GM12878 (cell line): ENCODE results near the gene TTLL12. TPM values are rescaled to one million over a fixed set of nuclear protein-coding genes. Genes with fewer than 3 reads are reported as not detected.
A peak's percentile ranks its signal among the peaks of the same experiment; 100 is the strongest.

Experiments
- ATAC-seq: fragments of 200-7000 bp; cut with Tn5 transposase; 3 replicates; pipeline ENCODE4 v1.9.1; 2020; ENCODE audit warnings: mild to moderate bottlenecking, moderate library complexity
- BruUV-seq: library from RNA; stranded (reverse); fragments of 400-500 nt; replicated peaks from 2 replicates; lab custom pipeline; 2021; lab: Mats Ljungman, UMichigan
- CTCF ChIA-PET: fragments of 300-600 bp; sonication (Branson Sonifier 250); formaldehyde crosslinking; extraction: SDS; loops from one replicate; lab custom pipeline; 2021; ENCODE audit warnings: inconsistent platforms; lab: Yijun Ruan, JAX
- POLR2A ChIA-PET: fragments of 350-600 bp; formaldehyde crosslinking; extraction: SDS; loops from one replicate; lab custom pipeline; 2021; ENCODE audit warnings: inconsistent platforms; lab: Charles Lee
- RAD21 ChIA-PET: fragments of 300-600 bp; sonication (Branson Sonifier 250); formaldehyde crosslinking; loops from one replicate; lab custom pipeline; 2023; ENCODE audit warnings: antibody characterized with exemption; ENCODE audit not compliant: unreplicated experiment; lab: Charles Lee
- SMC1A ChIA-PET: fragments of 300-600 bp; sonication (Branson Sonifier 250); formaldehyde crosslinking; loops from one replicate; lab custom pipeline; 2023; ENCODE audit not compliant: unreplicated experiment, uncharacterized antibody; lab: Charles Lee
- DNase-seq: peaks from one replicate; pipeline ENCODE4 v3.0.0-alpha.2; 2011; ENCODE audit warnings: low read depth, low spot score
- FAIRE-seq: peaks from 3 replicates; lab custom pipeline; 2011; peaks lifted over from hg19 to GRCh38; lab: Jason Lieb, UNC
- H2AFZ ChIP-seq: 2 replicates; pipeline ENCODE4 v1.6.0; 2011; ENCODE audit warnings: low read depth, low read length, control low read depth; ENCODE audit not compliant: control insufficient read depth
- H3K27ac ChIP-seq: 2 replicates; pipeline ENCODE4 v1.5.1; 2011; ENCODE audit warnings: control low read depth; ENCODE audit not compliant: control insufficient read depth, insufficient read depth
- H3K27me3 ChIP-seq, 2 experiments: replicated peaks in 1 of 2; 2 replicates each; pipeline versions ENCODE4 v1.6.0 to v1.6.1; 2011; ENCODE audit warnings: low read length in 1 of 2; ENCODE audit not compliant: control insufficient read depth in 2 of 2, insufficient read depth in 2 of 2
- H3K36me3 ChIP-seq, 2 experiments: 2 replicates each; pipeline ENCODE4 v1.5.1; 2011; ENCODE audit warnings: low read length in 1 of 2; ENCODE audit not compliant: control insufficient read depth in 2 of 2, insufficient read depth in 2 of 2
- H3K4me1 ChIP-seq: 2 replicates; pipeline ENCODE4 v1.6.1; 2011; ENCODE audit warnings: mild to moderate bottlenecking, low read length, moderate library complexity, mixed read lengths; ENCODE audit not compliant: control insufficient read depth, insufficient read depth
- H3K4me2 ChIP-seq: 2 replicates; pipeline ENCODE4 v1.6.0; 2011; ENCODE audit warnings: control low read depth; ENCODE audit not compliant: control insufficient read depth, insufficient read depth
- H3K4me3 ChIP-seq: fragments of 200-600 bp; sonication (generic); 2 replicates; pipeline ENCODE4 v1.5.1; 2016
- H3K79me2 ChIP-seq: 2 replicates; pipeline ENCODE4 v1.6.0; 2011; ENCODE audit warnings: low read length; ENCODE audit not compliant: control insufficient read depth, insufficient read depth
- H3K9ac ChIP-seq: 2 replicates; pipeline ENCODE4 v1.8.0; 2011; ENCODE audit warnings: low read length, control low read depth, mixed read lengths; ENCODE audit not compliant: control insufficient read depth, insufficient read depth
- H3K9me3 ChIP-seq: replicated peaks from 3 replicates; pipeline ENCODE4 v1.5.1; 2011; ENCODE audit warnings: mild to moderate bottlenecking, low read length; ENCODE audit not compliant: control insufficient read depth, insufficient read depth
- H4K20me1 ChIP-seq: 2 replicates; pipeline ENCODE4 v1.6.0; 2011; ENCODE audit not compliant: control insufficient read depth, insufficient read depth
- GATAD2B ChIP-seq: fragments of 450-650 bp; conservative IDR thresholded peaks from 2 replicates; pipeline ENCODE4 v1.6.1; 2017; ENCODE audit warnings: low read depth, mild to moderate bottlenecking, moderate library complexity
- IKZF2 ChIP-seq, 2 experiments: fragments of 450-650 bp; IDR thresholded peaks; 2 replicates each; pipeline ENCODE4 v1.6.1; 2017; ENCODE audit warnings: mild to moderate bottlenecking in 2 of 2, moderate library complexity in 2 of 2
- RUNX3 ChIP-seq: IDR thresholded peaks from 2 replicates; pipeline ENCODE4 v1.6.1; 2012; ENCODE audit warnings: low read length, inconsistent platforms
- SMAD5 ChIP-seq: IDR thresholded peaks from 2 replicates; pipeline ENCODE4 v1.6.1; 2016; ENCODE audit warnings: antibody characterized with exemption, low read depth
- TBL1XR1 ChIP-seq: IDR thresholded peaks from 2 replicates; pipeline ENCODE4 v1.6.1; 2012; ENCODE audit warnings: low read depth, low read length, improper control_type of control experiment
- TCF3 ChIP-seq: IDR thresholded peaks from 2 replicates; pipeline ENCODE4 v1.6.1; 2012; ENCODE audit warnings: low read depth, mild to moderate bottlenecking, low read length, borderline replicate concordance; ENCODE audit not compliant: insufficient read depth
- YY1 ChIP-seq: IDR thresholded peaks from 2 replicates; pipeline ENCODE4 v1.6.1; 2011; ENCODE audit warnings: low read depth, mild to moderate bottlenecking, low read length
- WGBS: methylation state at CpG from one replicate; pipeline ENCODE4 v1.1.6; 2016; ENCODE audit warnings: low lambda C conversion rate; ENCODE audit not compliant: insufficient replicate concordance, insufficient coverage; ENCODE audit errors: missing lambda C conversion rate; 5-methylcytosine and 5-hydroxymethylcytosine counted together
- in situ Hi-C: fragments of 300-500 bp; cut with MboI; formaldehyde crosslinking; loops from 9 replicates; pipeline ENCODE4 v1.14.3; 2018; ENCODE audit warnings: mixed read lengths
- intact Hi-C: fragments of 100-400 bp; cut with micrococcal nuclease; formaldehyde crosslinking; loops from one replicate; pipeline ENCODE4 v1.14.2; 2022; ENCODE audit not compliant: unreplicated experiment
- polyA plus RNA-seq, 11 experiments: library from polyadenylated mRNA; depleted of rRNA in 4 of 11; unstranded in 6 of 11; stranded (reverse) in 5 of 11; fragments of >200 nt; fragmentation: Nextera tagmentation in 4 of 11; fragmentation: Illumina TruSeq in 1 of 11; extraction: Ambion mirVana in 4 of 11; extraction: Trizol in 1 of 11; gene quantifications; 1 replicate in 1 of 11; 2 replicates in 10 of 11; pipeline versions ENCODE4 v1.2.1 to v1.2.3, GENCODE V29; 2011 to 2016; ENCODE audit warnings: inconsistent platforms in 2 of 11, missing spikeins in 2 of 11, low read depth in 1 of 11
- total RNA-seq, 4 experiments: library from RNA; depleted of rRNA in 3 of 4; stranded (reverse); fragments of >200 nt in 3 of 4; fragmentation: Illumina TruSeq in 1 of 4; extraction: Trizol in 1 of 4; gene quantifications; 2 replicates each; pipeline versions ENCODE4 v1.2.1 to v1.2.3, GENCODE V29; 2013 to 2021
- TF ChIP-seq, protein P1 (sequence below): fragments of 450-650 bp; IDR thresholded peaks from 2 replicates; pipeline ENCODE4 v1.6.1; 2017; ENCODE audit warnings: antibody characterized with exemption, mild to moderate bottlenecking, moderate library complexity

Gene TTLL12
- total and polyA plus RNA-seq, 10 of the 15 experiments (the other 5 are each of a cell fraction or from before 2014, with no cell fraction given), result 1.00 to 89.8 (median 38.5) TPM

DNA sequence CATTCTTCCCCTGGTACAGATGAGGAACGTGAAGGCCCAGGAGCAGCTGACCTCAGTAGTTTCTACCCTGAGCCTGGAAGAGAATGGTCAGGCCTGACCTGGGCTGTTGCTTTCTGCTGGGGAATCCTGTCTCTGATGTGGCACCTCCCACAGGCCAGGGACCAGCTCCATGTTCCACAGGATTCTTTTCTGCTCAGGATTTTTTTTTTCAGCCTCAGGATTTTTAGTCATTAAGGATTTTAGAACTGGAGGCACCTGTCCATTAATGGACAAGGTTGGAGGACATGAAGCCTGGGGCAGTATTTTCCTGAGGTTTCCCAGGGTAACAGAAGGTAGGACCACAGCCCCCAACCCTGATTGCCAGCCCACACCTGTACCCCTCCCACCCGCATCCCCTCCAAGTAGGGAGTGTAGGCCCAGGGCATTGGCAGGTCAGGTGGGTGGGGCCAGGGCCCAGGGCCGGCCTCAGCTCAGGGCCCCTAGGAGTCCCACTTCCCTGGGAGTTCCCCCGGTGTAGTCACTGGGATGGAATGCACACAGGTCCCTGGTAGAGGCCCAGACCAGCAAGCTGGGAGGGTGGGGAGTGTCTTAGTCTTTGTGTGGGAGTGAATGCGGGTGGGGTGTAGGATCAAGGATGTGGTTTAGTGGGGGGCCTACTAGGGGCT is 60.3 kb downstream of the TTLL12 start:
- WGBS, result 51% methylated on average over 5 of the region's 5 CpGs
- TF ChIP-seq SMAD5 (no peak), IKZF2 (IDR thresholded peaks at IDR 0.05) (no peak), TBL1XR1 (no peak), YY1 (no peak), GATAD2B (no peak), RUNX3 (peak; percentile 24; the same call in 1 of the 2 replicates), TCF3 (no peak)
- TF ChIP-seq, protein P1, sequence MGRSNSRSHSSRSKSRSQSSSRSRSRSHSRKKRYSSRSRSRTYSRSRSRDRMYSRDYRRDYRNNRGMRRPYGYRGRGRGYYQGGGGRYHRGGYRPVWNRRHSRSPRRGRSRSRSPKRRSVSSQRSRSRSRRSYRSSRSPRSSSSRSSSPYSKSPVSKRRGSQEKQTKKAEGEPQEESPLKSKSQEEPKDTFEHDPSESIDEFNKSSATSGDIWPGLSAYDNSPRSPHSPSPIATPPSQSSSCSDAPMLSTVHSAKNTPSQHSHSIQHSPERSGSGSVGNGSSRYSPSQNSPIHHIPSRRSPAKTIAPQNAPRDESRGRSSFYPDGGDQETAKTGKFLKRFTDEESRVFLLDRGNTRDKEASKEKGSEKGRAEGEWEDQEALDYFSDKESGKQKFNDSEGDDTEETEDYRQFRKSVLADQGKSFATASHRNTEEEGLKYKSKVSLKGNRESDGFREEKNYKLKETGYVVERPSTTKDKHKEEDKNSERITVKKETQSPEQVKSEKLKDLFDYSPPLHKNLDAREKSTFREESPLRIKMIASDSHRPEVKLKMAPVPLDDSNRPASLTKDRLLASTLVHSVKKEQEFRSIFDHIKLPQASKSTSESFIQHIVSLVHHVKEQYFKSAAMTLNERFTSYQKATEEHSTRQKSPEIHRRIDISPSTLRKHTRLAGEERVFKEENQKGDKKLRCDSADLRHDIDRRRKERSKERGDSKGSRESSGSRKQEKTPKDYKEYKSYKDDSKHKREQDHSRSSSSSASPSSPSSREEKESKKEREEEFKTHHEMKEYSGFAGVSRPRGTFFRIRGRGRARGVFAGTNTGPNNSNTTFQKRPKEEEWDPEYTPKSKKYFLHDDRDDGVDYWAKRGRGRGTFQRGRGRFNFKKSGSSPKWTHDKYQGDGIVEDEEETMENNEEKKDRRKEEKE, result no peak
- TF ChIP-seq, all 136 proteins: peak for 1

More for the DNA sequence above, 60.3 kb downstream of the TTLL12 start:
- intact Hi-C loops, result no loop called here
- Histone ChIP-seq H3K36me3 (no peaks in the 10 kb centered on the region), H2AFZ (no peak overlapping the region), H3K27ac (no peak overlapping the region), H3K27me3 (no peaks in the 10 kb centered on the region), H3K4me2 (no peak overlapping the region), H3K4me1 (peaks cover 36% of the 10 kb centered on the region), H3K4me3 (no peak overlapping the region), H3K79me2 (no peaks in the 10 kb centered on the region), H4K20me1 (no peaks in the 10 kb centered on the region), H3K9me3 (no peaks in the 10 kb centered on the region), H3K9ac (no peak overlapping the region)
- RAD21 ChIA-PET, result no interaction called here
- no peak for DNase-seq
- BruUV-seq, result no TSS peak
- FAIRE-seq, result no peak
- SMC1A ChIA-PET, result interaction anchor here (0.7 kb wide), 1 partner anchor 36 kb away, joined by 3 read pairs; no protein-coding TSS in a partner anchor
- peak; percentile 36; the same call in 2 of the 3 replicates for ATAC-seq
- in situ Hi-C loops, result no loop called here
- CTCF ChIA-PET, result no interaction called here
- POLR2A ChIA-PET, result no interaction called here
